Testis (tissue), 3 donors: ENCODE results near the gene ADGRB3. TPM values are rescaled to one million over a fixed set of nuclear protein-coding genes. Genes with fewer than 3 reads are reported as not detected.

Experiments
- DNase-seq: peaks from one replicate; pipeline ENCODE4 v3.0.0-alpha.2; 2019
- H3K27ac ChIP-seq, 2 donors: fragments of 200-600 bp; sonication (generic); one replicate each; pipeline ENCODE4 v1.5.1; 2019
- H3K27me3 ChIP-seq: fragments of 200-600 bp; sonication (generic); one replicate; pipeline ENCODE4 v1.5.1; 2019
- H3K36me3 ChIP-seq: fragments of 200-600 bp; sonication (generic); one replicate; pipeline ENCODE4 v1.5.1; 2017; ENCODE audit warnings: low read depth; ENCODE audit errors: missing control alignments
- H3K4me1 ChIP-seq: fragments of 200-600 bp; sonication (generic); one replicate; pipeline ENCODE4 v1.5.1; 2019
- H3K4me3 ChIP-seq, 2 donors: fragments of 200-600 bp; sonication (generic); one replicate each; pipeline ENCODE4 v1.5.1; 2017 to 2019
- H3K9me3 ChIP-seq: fragments of 200-600 bp; sonication (generic); one replicate; pipeline ENCODE4 v1.5.1; 2017
- POLR2A ChIP-seq: fragments of 450-650 bp; IDR thresholded peaks from one replicate; pipeline ENCODE4 v1.6.1; 2017; ENCODE audit warnings: antibody characterized with exemption, mild to moderate bottlenecking, moderate library complexity
- WGBS, 2 donors: methylation state at CpG; one replicate each; pipeline ENCODE4 v1.1.5; 2018; 5-methylcytosine and 5-hydroxymethylcytosine counted together
- intact Hi-C: fragments of 100-400 bp; cut with DNase I; formaldehyde crosslinking; loops from one replicate; pipeline ENCODE4 v1.15.1; 2023; ENCODE audit warnings: low total_unique reads
- polyA plus RNA-seq: library from polyadenylated mRNA; stranded (reverse); fragments of 350-450 nt; fragmentation: Illumina TruSeq; extraction: RNeasy Lipid Tissue Mini Kit (QIAGEN cat#74804); gene quantifications from one replicate; pipeline ENCODE4 v1.2.3, GENCODE V29; 2014; ENCODE audit warnings: low read depth, low replicate concordance; ENCODE audit not compliant: insufficient read depth
- total RNA-seq, 2 donors: library from RNA; depleted of rRNA; stranded (reverse); fragments of >200 nt; gene quantifications; one replicate each; pipeline ENCODE4 v1.2.3, GENCODE V29; 2016
- TF ChIP-seq, protein P1 (sequence below), 3 experiments: fragments of 450-650 bp in 2 of 3; fragments of 200-600 bp in 1 of 3; sonication (generic) in 1 of 3; IDR thresholded peaks; one replicate each; pipeline ENCODE4 v1.5.1; 2016 to 2019; ENCODE audit warnings: antibody characterized with exemption in 3 of 3, mild to moderate bottlenecking in 2 of 3, moderate library complexity in 1 of 3

The ADGRB3 gene
- total and polyA plus RNA-seq, 3 donors from 2014 or later, result 3.2 to 5.7 (median 4.3) TPM

DNA sequence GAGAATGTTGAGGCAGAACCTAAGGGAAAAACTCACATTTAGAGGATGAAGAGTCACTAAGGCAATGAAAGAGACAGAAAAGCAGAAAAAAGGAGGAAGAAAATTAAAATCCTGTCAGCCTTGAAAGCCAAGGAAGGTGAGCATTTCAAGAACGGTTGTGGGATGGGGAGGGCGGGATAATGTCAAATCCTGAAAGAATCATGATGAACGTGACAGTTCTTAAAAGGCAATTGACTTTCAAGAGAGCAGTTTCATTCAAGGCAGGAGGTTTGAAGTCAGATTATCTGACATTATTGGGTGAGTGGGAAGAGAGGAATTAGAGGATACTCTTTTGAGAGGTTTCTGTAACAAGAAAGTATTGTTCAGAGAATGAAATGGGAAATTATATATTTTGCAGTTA is 284.5 kb downstream of the ADGRB3 start:
- no peak for DNase-seq
- Histone ChIP-seq H3K4me1 (no peaks in the 10 kb centered on the region), H3K27ac (peak overlapping the region in 1 of 2 donors; percentile 15), H3K4me3 (peak overlapping the region in 1 of 2 donors; percentile 37), H3K27me3 (no peaks in the 10 kb centered on the region), H3K36me3 (no peaks in the 10 kb centered on the region), H3K9me3 (no peaks in the 10 kb centered on the region)
- TF ChIP-seq, protein P1, sequence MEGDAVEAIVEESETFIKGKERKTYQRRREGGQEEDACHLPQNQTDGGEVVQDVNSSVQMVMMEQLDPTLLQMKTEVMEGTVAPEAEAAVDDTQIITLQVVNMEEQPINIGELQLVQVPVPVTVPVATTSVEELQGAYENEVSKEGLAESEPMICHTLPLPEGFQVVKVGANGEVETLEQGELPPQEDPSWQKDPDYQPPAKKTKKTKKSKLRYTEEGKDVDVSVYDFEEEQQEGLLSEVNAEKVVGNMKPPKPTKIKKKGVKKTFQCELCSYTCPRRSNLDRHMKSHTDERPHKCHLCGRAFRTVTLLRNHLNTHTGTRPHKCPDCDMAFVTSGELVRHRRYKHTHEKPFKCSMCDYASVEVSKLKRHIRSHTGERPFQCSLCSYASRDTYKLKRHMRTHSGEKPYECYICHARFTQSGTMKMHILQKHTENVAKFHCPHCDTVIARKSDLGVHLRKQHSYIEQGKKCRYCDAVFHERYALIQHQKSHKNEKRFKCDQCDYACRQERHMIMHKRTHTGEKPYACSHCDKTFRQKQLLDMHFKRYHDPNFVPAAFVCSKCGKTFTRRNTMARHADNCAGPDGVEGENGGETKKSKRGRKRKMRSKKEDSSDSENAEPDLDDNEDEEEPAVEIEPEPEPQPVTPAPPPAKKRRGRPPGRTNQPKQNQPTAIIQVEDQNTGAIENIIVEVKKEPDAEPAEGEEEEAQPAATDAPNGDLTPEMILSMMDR (IDR thresholded peaks at IDR 0.05), result no peak
- TF ChIP-seq POLR2A, result no peak
- 47% methylated on average over 3 of the region's 3 CpGs for WGBS, 2 donors
- intact Hi-C loops, result no loop called here

DNA sequence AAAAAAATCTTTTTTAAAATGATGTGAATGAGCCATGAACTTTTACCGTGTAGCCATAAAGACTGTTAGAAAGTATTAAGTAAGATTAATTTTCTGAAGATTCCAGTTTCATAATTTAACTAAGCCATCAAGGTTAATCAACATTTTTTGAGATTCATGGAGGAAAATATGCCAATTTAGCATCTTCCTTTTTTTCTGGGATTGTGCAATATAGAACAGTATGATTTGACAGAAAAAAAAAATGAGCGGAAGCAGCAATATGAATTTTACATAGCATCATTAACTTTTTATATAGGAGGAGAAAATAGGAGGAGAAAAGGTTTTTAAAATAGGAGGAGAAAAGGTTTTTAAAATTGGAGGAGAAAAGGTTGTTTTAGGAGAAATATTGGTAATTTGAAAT is 306.3 kb downstream of the ADGRB3 start:
- WGBS, 2 donors, result 88 to 93% methylated on average over 2 of the region's 2 CpGs
- Histone ChIP-seq H3K4me3 (no peak overlapping the region), H3K27me3 (no peaks in the 10 kb centered on the region), H3K27ac (no peak overlapping the region), H3K36me3 (no peaks in the 10 kb centered on the region), H3K4me1 (no peaks in the 10 kb centered on the region), H3K9me3 (no peaks in the 10 kb centered on the region)
- TF ChIP-seq, protein P1 (IDR thresholded peaks at IDR 0.05), result no peak
- TF ChIP-seq POLR2A, result no peak
- no peak for DNase-seq
- intact Hi-C loops, result no loop called here

DNA sequence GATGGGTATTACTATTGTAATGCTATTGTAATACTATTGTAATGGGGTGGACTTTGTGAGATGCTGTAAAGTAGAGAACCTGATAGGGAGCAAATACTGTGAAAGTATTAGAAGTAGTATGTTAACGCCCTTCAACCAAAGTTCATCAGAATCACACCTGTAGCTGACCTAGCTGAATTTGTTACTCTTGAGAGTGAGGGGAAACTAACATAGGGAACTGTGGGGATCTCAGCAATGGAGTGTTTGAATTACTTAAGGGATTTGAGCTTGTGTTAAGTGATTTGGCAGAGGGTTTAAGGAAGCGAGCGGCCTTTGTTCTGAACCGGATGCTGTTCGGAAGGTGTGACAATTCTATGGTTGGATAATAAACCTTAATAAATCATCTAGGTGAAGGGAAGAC is 312.6 kb downstream of the ADGRB3 start:
- intact Hi-C loops, result no loop called here
- no peaks in the 10 kb centered on the region for H3K36me3 ChIP-seq
- WGBS, 2 donors, result 90 to 95% methylated on average over 5 of the region's 5 CpGs
- H3K27ac ChIP-seq, result no peak overlapping the region
- no peak for DNase-seq
- no peak for TF ChIP-seq POLR2A
- TF ChIP-seq, protein P1 (IDR thresholded peaks at IDR 0.05), result no peak
- no peaks in the 10 kb centered on the region for H3K9me3 ChIP-seq
- no peaks in the 10 kb centered on the region for H3K27me3 ChIP-seq
- no peaks in the 10 kb centered on the region for H3K4me1 ChIP-seq
- H3K4me3 ChIP-seq, result no peak overlapping the region

DNA sequence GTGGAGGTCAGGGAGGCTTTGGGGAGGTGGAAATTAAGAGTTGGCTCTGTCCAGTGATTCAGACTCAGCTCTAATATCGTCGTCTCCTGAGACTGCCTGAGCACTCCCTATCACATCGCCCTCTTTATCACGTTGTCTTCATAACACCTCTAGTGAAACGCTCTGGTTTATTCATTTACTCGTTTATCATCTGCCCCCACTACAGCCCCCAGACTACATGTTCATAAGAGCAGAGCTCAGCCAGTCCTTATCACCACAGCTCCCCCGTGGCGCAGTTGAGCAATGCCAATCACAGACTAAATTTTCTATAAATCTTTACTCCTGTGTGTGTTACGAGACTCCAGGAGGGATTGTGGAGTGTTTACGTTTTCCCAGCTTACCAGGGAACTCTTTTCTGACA is 316.2 kb downstream of the ADGRB3 start:
- Histone ChIP-seq H3K4me3 (no peak overlapping the region), H3K27ac (no peak overlapping the region), H3K4me1 (no peaks in the 10 kb centered on the region), H3K36me3 (no peaks in the 10 kb centered on the region), H3K9me3 (no peaks in the 10 kb centered on the region), H3K27me3 (no peaks in the 10 kb centered on the region)
- WGBS, 2 donors, result 58 to 63% methylated on average over 10 of the region's 10 CpGs
- intact Hi-C loops, result no loop called here
- no peak for DNase-seq
- TF ChIP-seq POLR2A, result no peak
- TF ChIP-seq, protein P1 (IDR thresholded peaks at IDR 0.05), result no peak

DNA sequence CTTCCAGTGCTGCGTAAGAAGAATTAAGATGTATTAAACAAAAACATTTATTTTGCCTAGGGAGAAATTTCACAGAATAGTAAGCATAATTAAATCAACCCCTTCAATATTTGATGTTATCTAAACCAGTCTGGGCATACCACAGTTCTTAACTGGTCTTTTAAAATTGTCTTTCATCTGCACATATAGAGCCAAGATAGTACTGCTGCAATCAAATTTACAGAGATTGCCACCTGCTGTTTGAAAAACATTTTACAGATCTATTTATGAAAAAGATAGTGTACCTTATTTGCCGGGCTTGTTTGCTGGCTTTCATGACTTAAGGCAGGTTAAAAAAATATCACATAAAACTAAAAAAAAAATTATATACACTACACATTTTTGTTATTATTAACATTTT is 323.2 kb downstream of the ADGRB3 start:
- no peaks in the 10 kb centered on the region for H3K9me3 ChIP-seq
- TF ChIP-seq, protein P1 (IDR thresholded peaks at IDR 0.05), result no peak
- no peaks in the 10 kb centered on the region for H3K27me3 ChIP-seq
- H3K27ac ChIP-seq, result no peak overlapping the region
- intact Hi-C loops, result no loop called here
- H3K4me3 ChIP-seq, result no peak overlapping the region
- WGBS, 2 donors, result 60 to 70% methylated on average over 2 of the region's 2 CpGs
- no peak for DNase-seq
- no peaks in the 10 kb centered on the region for H3K36me3 ChIP-seq
- no peaks in the 10 kb centered on the region for H3K4me1 ChIP-seq
